Lower leg skin (tissue), 3 donors: ENCODE measurements around the gene NOC2L.

Experiments
- CTCF ChIP-seq, 3 donors: fragments of 450-650 bp; IDR thresholded peaks; one replicate each; pipeline ENCODE4 v1.5.1; 2016; ENCODE audit warnings: antibody characterized with exemption in 3 of 3, mild to moderate bottlenecking in 3 of 3, moderate library complexity in 2 of 3
- POLR2A ChIP-seq, 2 donors: fragments of 450-650 bp; IDR thresholded peaks; one replicate each; pipeline ENCODE4 v1.6.1; 2016 to 2017; ENCODE audit warnings: antibody characterized with exemption in 2 of 2, mild to moderate bottlenecking in 1 of 2, moderate library complexity in 1 of 2

GRCh38 chr1:981955-982558 is 23.0 kb upstream of the NOC2L start, which contains the start of gene PERM1:
- TF ChIP-seq CTCF (IDR thresholded peaks at IDR 0.05) (no peak), POLR2A (IDR thresholded peaks at IDR 0.05) (no peak)
